Esophagus squamous epithelium (tissue), 4 donors: ENCODE data around the gene DCPS.

Source experiments
- CTCF ChIP-seq, 6 experiments: fragments of 450-650 bp in 4 of 6; fragments of 200-600 bp in 2 of 6; sonication (generic) in 2 of 6; IDR thresholded peaks; one replicate each; pipeline ENCODE4 v1.5.1; 2016 to 2019; ENCODE audit warnings: antibody characterized with exemption in 6 of 6, mild to moderate bottlenecking in 4 of 6, moderate library complexity in 4 of 6
- POLR2A ChIP-seq, 4 donors: fragments of 450-650 bp; IDR thresholded peaks; one replicate each; pipeline ENCODE4 v1.6.1; 2017; ENCODE audit warnings: antibody characterized with exemption in 4 of 4, mild to moderate bottlenecking in 4 of 4, moderate library complexity in 3 of 4

- no peak for TF ChIP-seq CTCF (IDR thresholded peaks at IDR 0.05)
- no peak for TF ChIP-seq POLR2A (IDR thresholded peaks at IDR 0.05)
Observed at GRCh38 chr11:126336138-126336541, 32.3 kb downstream of the DCPS start.
